Liver (tissue), 3 donors: ENCODE results near the gene MARCHF2.

Experiments used
- GABPA ChIP-seq, 2 donors: IDR thresholded peaks in 1 of 2; conservative IDR thresholded peaks in 1 of 2; 2 replicates each; pipeline ENCODE4 v1.6.1; 2016; ENCODE audit warnings: antibody characterized with exemption in 2 of 2, mild to moderate bottlenecking in 1 of 2, moderate library complexity in 1 of 2
- HNF4A ChIP-seq, 2 donors: conservative IDR thresholded peaks; 2 replicates each; pipeline ENCODE4 v1.6.1; 2016; ENCODE audit warnings: antibody characterized with exemption in 2 of 2, mild to moderate bottlenecking in 2 of 2
- RAD21 ChIP-seq, 2 donors: IDR thresholded peaks; 2 replicates each; pipeline ENCODE4 v1.6.1; 2016; ENCODE audit warnings: antibody characterized with exemption in 2 of 2, mild to moderate bottlenecking in 2 of 2
- SP1 ChIP-seq: IDR thresholded peaks from 2 replicates; pipeline ENCODE4 v1.6.1; 2018; ENCODE audit warnings: antibody characterized with exemption, mild to moderate bottlenecking
- YY1 ChIP-seq: IDR thresholded peaks from 2 replicates; pipeline ENCODE4 v1.6.1; 2016; ENCODE audit warnings: antibody characterized with exemption, mild to moderate bottlenecking
- TF ChIP-seq, protein P1 (sequence below): fragments of 150-350 bp; IDR thresholded peaks from 2 replicates; pipeline ENCODE4 v1.5.1; 2017; ENCODE audit warnings: improper control_type of control experiment, low read depth, low read length; ENCODE audit not compliant: missing input control
- TF ChIP-seq, protein P2 (sequence below): IDR thresholded peaks from 2 replicates; pipeline ENCODE4 v1.6.1; 2016; ENCODE audit warnings: antibody characterized with exemption, mild to moderate bottlenecking
- TF ChIP-seq, protein P3 (sequence below): IDR thresholded peaks from 2 replicates; pipeline ENCODE4 v1.6.1; 2016; ENCODE audit warnings: antibody characterized with exemption
- TF ChIP-seq, protein P4 (sequence below): IDR thresholded peaks from 2 replicates; pipeline ENCODE4 v1.6.1; 2016; ENCODE audit warnings: antibody characterized with exemption
- donor health status: healthy.
- donor health status: healthy.

DNA sequence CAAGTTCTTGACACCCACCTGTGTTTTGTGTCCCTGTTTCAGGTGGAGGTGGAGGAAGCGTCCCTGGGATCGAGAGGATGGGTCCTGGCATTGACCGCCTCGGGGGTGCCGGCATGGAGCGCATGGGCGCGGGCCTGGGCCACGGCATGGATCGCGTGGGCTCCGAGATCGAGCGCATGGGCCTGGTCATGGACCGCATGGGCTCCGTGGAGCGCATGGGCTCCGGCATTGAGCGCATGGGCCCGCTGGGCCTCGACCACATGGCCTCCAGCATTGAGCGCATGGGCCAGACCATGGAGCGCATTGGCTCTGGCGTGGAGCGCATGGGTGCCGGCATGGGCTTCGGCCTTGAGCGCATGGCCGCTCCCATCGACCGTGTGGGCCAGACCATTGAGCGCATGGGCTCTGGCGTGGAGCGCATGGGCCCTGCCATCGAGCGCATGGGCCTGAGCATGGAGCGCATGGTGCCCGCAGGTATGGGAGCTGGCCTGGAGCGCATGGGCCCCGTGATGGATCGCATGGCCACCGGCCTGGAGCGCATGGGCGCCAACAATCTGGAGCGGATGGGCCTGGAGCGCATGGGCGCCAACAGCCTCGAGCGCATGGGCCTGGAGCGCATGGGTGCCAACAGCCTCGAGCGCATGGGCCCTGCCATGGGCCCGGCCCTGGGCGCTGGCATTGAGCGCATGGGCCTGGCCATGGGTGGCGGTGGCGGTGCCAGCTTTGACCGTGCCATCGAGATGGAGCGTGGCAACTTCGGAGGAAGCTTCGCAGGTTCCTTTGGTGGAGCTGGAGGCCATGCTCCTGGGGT is 72.7 kb downstream of the MARCHF2 start:
- TF ChIP-seq, protein P1, sequence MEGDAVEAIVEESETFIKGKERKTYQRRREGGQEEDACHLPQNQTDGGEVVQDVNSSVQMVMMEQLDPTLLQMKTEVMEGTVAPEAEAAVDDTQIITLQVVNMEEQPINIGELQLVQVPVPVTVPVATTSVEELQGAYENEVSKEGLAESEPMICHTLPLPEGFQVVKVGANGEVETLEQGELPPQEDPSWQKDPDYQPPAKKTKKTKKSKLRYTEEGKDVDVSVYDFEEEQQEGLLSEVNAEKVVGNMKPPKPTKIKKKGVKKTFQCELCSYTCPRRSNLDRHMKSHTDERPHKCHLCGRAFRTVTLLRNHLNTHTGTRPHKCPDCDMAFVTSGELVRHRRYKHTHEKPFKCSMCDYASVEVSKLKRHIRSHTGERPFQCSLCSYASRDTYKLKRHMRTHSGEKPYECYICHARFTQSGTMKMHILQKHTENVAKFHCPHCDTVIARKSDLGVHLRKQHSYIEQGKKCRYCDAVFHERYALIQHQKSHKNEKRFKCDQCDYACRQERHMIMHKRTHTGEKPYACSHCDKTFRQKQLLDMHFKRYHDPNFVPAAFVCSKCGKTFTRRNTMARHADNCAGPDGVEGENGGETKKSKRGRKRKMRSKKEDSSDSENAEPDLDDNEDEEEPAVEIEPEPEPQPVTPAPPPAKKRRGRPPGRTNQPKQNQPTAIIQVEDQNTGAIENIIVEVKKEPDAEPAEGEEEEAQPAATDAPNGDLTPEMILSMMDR, result no peak
- TF ChIP-seq, protein P2, sequence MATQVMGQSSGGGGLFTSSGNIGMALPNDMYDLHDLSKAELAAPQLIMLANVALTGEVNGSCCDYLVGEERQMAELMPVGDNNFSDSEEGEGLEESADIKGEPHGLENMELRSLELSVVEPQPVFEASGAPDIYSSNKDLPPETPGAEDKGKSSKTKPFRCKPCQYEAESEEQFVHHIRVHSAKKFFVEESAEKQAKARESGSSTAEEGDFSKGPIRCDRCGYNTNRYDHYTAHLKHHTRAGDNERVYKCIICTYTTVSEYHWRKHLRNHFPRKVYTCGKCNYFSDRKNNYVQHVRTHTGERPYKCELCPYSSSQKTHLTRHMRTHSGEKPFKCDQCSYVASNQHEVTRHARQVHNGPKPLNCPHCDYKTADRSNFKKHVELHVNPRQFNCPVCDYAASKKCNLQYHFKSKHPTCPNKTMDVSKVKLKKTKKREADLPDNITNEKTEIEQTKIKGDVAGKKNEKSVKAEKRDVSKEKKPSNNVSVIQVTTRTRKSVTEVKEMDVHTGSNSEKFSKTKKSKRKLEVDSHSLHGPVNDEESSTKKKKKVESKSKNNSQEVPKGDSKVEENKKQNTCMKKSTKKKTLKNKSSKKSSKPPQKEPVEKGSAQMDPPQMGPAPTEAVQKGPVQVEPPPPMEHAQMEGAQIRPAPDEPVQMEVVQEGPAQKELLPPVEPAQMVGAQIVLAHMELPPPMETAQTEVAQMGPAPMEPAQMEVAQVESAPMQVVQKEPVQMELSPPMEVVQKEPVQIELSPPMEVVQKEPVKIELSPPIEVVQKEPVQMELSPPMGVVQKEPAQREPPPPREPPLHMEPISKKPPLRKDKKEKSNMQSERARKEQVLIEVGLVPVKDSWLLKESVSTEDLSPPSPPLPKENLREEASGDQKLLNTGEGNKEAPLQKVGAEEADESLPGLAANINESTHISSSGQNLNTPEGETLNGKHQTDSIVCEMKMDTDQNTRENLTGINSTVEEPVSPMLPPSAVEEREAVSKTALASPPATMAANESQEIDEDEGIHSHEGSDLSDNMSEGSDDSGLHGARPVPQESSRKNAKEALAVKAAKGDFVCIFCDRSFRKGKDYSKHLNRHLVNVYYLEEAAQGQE, result no peak
- TF ChIP-seq, protein P3, sequence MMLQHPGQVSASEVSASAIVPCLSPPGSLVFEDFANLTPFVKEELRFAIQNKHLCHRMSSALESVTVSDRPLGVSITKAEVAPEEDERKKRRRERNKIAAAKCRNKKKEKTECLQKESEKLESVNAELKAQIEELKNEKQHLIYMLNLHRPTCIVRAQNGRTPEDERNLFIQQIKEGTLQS, result no peak
- TF ChIP-seq RAD21 (IDR thresholded peaks at IDR 0.05), result no peak
- TF ChIP-seq GABPA (IDR thresholded peaks at IDR 0.05 in 1 of 2, conservative IDR thresholded peaks at IDR 0.05 in 1 of 2), result no peak
- TF ChIP-seq HNF4A (conservative IDR thresholded peaks at IDR 0.05), result no peak
- TF ChIP-seq, protein P4, sequence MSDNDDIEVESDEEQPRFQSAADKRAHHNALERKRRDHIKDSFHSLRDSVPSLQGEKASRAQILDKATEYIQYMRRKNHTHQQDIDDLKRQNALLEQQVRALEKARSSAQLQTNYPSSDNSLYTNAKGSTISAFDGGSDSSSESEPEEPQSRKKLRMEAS, result no peak
- no peak for TF ChIP-seq SP1
- TF ChIP-seq YY1, result no peak
